ENCODE results near the gene RHAG. TPM values are rescaled to one million over a fixed set of nuclear protein-coding genes. Genes with fewer than 3 reads are reported as not detected.

The RHAG gene
- total and polyA plus RNA-seq, 9 donors: 0.20 to 1.5 (median 0.96) TPM

Other genes starting within 250 kb of the RHAG start
- gene MMUT, start 173.6 kb downstream of the RHAG start, total RNA-seq: 15.0 TPM
- 10 to 100 TPM; 17.5 to 24.9 (median 19.5) TPM for gene MMUT, start 173.6 kb downstream of the RHAG start, polyA plus RNA-seq (ENCODE audit: insufficient read depth in 1 of 8, insufficient read length in 8 of 8, low replicate concordance in 1 of 8)
- 6.3 TPM for gene CENPQ, start 173.5 kb downstream of the RHAG start, total RNA-seq
- 10 to 100 TPM in 2 of 8 donors, 1 to 10 TPM in 6; 6.4 to 10.6 (median 8.2) TPM for gene CENPQ, start 173.5 kb downstream of the RHAG start, polyA plus RNA-seq (ENCODE audit: insufficient read depth in 1 of 8, insufficient read length in 8 of 8, low replicate concordance in 1 of 8)
- gene GLYATL3, start 136.9 kb downstream of the RHAG start, total RNA-seq: not detected
- gene GLYATL3, start 136.9 kb downstream of the RHAG start, polyA plus RNA-seq (ENCODE audit: insufficient read depth in 1 of 8, insufficient read length in 8 of 8, low replicate concordance in 1 of 8): under 1 TPM in 1 of 8 donors, not detected in 7; 0.11 TPM
- gene C6orf141, start 86.2 kb downstream of the RHAG start, total RNA-seq: 1.7 TPM
- 1 to 10 TPM; 1.1 to 3.4 (median 2.0) TPM for gene C6orf141, start 86.2 kb downstream of the RHAG start, polyA plus RNA-seq (ENCODE audit: insufficient read depth in 1 of 8, insufficient read length in 8 of 8, low replicate concordance in 1 of 8)
- gene CRISP2, start 76.7 kb upstream of the RHAG start, total RNA-seq: not detected
- gene CRISP2, start 76.7 kb upstream of the RHAG start, polyA plus RNA-seq (ENCODE audit: insufficient read depth in 1 of 8, insufficient read length in 8 of 8, low replicate concordance in 1 of 8): not detected
- 0.04 TPM for gene CRISP3, start 107.5 kb upstream of the RHAG start, total RNA-seq
- under 1 TPM in 7 of 8 donors, not detected in 1; 0.12 to 0.43 (median 0.28) TPM for gene CRISP3, start 107.5 kb upstream of the RHAG start, polyA plus RNA-seq (ENCODE audit: insufficient read depth in 1 of 8, insufficient read length in 8 of 8, low replicate concordance in 1 of 8)
- gene PGK2, start 150.4 kb upstream of the RHAG start, total RNA-seq: not detected
- not detected for gene PGK2, start 150.4 kb upstream of the RHAG start, polyA plus RNA-seq (ENCODE audit: insufficient read depth in 1 of 8, insufficient read length in 8 of 8, low replicate concordance in 1 of 8)
- not detected for gene CRISP1, start 229.7 kb upstream of the RHAG start, total RNA-seq
- gene CRISP1, start 229.7 kb upstream of the RHAG start, polyA plus RNA-seq (ENCODE audit: insufficient read depth in 1 of 8, insufficient read length in 8 of 8, low replicate concordance in 1 of 8): under 1 TPM in 1 of 8 donors, not detected in 7; 0.50 TPM